ENCODE results near the gene ARHGEF28.

Gene ARHGEF28

GRCh38 chr5:73887688-73888087, 261.7 kb downstream of the ARHGEF28 start:
- TF ChIP-seq CSDC2 (CRISPR knock-in tag; IDR thresholded peaks at IDR 0.05) (no peak), PATZ1 (CRISPR knock-in tag; IDR thresholded peaks at IDR 0.05; ENCODE audit: borderline replicate concordance) (no peak), PPARA (CRISPR knock-in tag; IDR thresholded peaks at IDR 0.05; ENCODE audit: borderline replicate concordance) (no peak), TSHZ2 (CRISPR knock-in tag; IDR thresholded peaks at IDR 0.05) (no peak), ISL1 (CRISPR knock-in tag; IDR thresholded peaks at IDR 0.05) (no peak), ZFP3 (CRISPR knock-in tag; IDR thresholded peaks at IDR 0.05) (no peak), BACH2 (CRISPR knock-in tag; IDR thresholded peaks at IDR 0.05; ENCODE audit: borderline replicate concordance) (no peak)
- ATAC-seq, result no peak

- ATAC-seq, result no peak
- TF ChIP-seq PATZ1 (CRISPR knock-in tag; IDR thresholded peaks at IDR 0.05; ENCODE audit: borderline replicate concordance), result no peak
- TF ChIP-seq GLIS3 (CRISPR knock-in tag; IDR thresholded peaks at IDR 0.05), result no peak
- TF ChIP-seq PPARA (CRISPR knock-in tag; IDR thresholded peaks at IDR 0.05; ENCODE audit: borderline replicate concordance), result no peak
- no peak for TF ChIP-seq ISL1 (CRISPR knock-in tag; IDR thresholded peaks at IDR 0.05)
- TF ChIP-seq OSR1 (CRISPR knock-in tag; IDR thresholded peaks at IDR 0.05), result no peak
- no peak for TF ChIP-seq ZFP3 (CRISPR knock-in tag; IDR thresholded peaks at IDR 0.05)
- TF ChIP-seq CSRNP3 (CRISPR knock-in tag; IDR thresholded peaks at IDR 0.05), result no peak
- TF ChIP-seq ESRRG (CRISPR knock-in tag; IDR thresholded peaks at IDR 0.05), result no peak
- TF ChIP-seq POU6F1 (CRISPR knock-in tag; IDR thresholded peaks at IDR 0.05; ENCODE audit: borderline replicate concordance, low read depth), result no peak
- no peak for TF ChIP-seq TOX (CRISPR knock-in tag; IDR thresholded peaks at IDR 0.05; ENCODE audit: borderline replicate concordance)
- no peak for TF ChIP-seq ZNF565 (CRISPR knock-in tag; conservative IDR thresholded peaks at IDR 0.05; ENCODE audit: low read depth)
- no peak for TF ChIP-seq ZC3H10 (CRISPR knock-in tag; IDR thresholded peaks at IDR 0.05)
- TF ChIP-seq CSDC2 (CRISPR knock-in tag; IDR thresholded peaks at IDR 0.05), result no peak
- TF ChIP-seq BACH2 (CRISPR knock-in tag; IDR thresholded peaks at IDR 0.05; ENCODE audit: borderline replicate concordance), result no peak
- TF ChIP-seq TSHZ2 (CRISPR knock-in tag; IDR thresholded peaks at IDR 0.05), result no peak
- TF ChIP-seq ZFP30 (CRISPR knock-in tag; IDR thresholded peaks at IDR 0.05), result no peak
These were observed 264.6 kb downstream of the ARHGEF28 start for GRCh38 chr5:73890569-73890968.

- no peak for ATAC-seq
- TF ChIP-seq ZFP3 (CRISPR knock-in tag; IDR thresholded peaks at IDR 0.05) (no peak), POU6F1 (CRISPR knock-in tag; IDR thresholded peaks at IDR 0.05; ENCODE audit: borderline replicate concordance, low read depth) (no peak), TCF4 (CRISPR knock-in tag; IDR thresholded peaks at IDR 0.05; ENCODE audit: borderline replicate concordance) (no peak), CSDC2 (CRISPR knock-in tag; IDR thresholded peaks at IDR 0.05) (no peak), ZNF565 (CRISPR knock-in tag; conservative IDR thresholded peaks at IDR 0.05; ENCODE audit: low read depth) (no peak), CREB5 (CRISPR knock-in tag; IDR thresholded peaks at IDR 0.05; ENCODE audit: low read depth) (no peak), CSRNP3 (CRISPR knock-in tag; IDR thresholded peaks at IDR 0.05) (no peak)
These were observed 266.2 kb downstream of the ARHGEF28 start for GRCh38 chr5:73892218-73892617.
